Cardiac muscle cell (in vitro differentiated cells and primary cell): Measurements from ENCODE around the gene RNF186. TPM values are rescaled to one million over a fixed set of nuclear protein-coding genes. Genes with fewer than 3 reads are reported as not detected.

Experiments
- DNase-seq, 2 donors: peaks; one replicate each; pipeline versions ENCODE4 v3.0.0 to v3.0.0-alpha.2; 2010 to 2017; ENCODE audit warnings: low read depth in 1 of 2, low spot score in 1 of 2
- H3K27ac ChIP-seq: fragments of 200-600 bp; sonication (generic); 2 replicates; pipeline ENCODE4 v1.5.1; 2016
- H3K27me3 ChIP-seq: fragments of 200-600 bp; sonication (generic); 2 replicates; pipeline ENCODE4 v1.6.0; 2016; ENCODE audit warnings: control low read depth
- H3K36me3 ChIP-seq: fragments of 200-600 bp; sonication (generic); 2 replicates; pipeline ENCODE4 v1.5.1; 2016; ENCODE audit warnings: control low read depth
- H3K4me1 ChIP-seq: fragments of 200-600 bp; sonication (generic); 2 replicates; pipeline ENCODE4 v1.8.1; 2017; ENCODE audit warnings: low read depth, mild to moderate bottlenecking, mixed run types
- H3K4me3 ChIP-seq: fragments of 200-600 bp; sonication (generic); 2 replicates; pipeline ENCODE4 v1.5.1; 2016; ENCODE audit warnings: mild to moderate bottlenecking
- H3K9me3 ChIP-seq: fragments of 200-600 bp; sonication (generic); 2 replicates; pipeline ENCODE4 v1.5.1; 2017; ENCODE audit warnings: low read depth, mild to moderate bottlenecking, control low read depth
- polyA plus RNA-seq: library from polyadenylated mRNA; unstranded; fragments of >200 nt; fragmentation: Nextera tagmentation; extraction: Ambion mirVana; gene quantifications from 2 replicates; pipeline ENCODE4 v1.2.1, GENCODE V29; 2016
- total RNA-seq: library from RNA; depleted of rRNA; stranded (reverse); fragments of >200 nt; gene quantifications from 2 replicates; pipeline ENCODE4 v1.2.3, GENCODE V29; 2016
- TF ChIP-seq, protein P1 (sequence below): IDR thresholded peaks from 2 replicates; pipeline ENCODE4 v1.5.1; 2012; ENCODE audit warnings: low read depth, mild to moderate bottlenecking, low read length

RNF186 gene
- total and polyA plus RNA-seq, 2 experiments from 2014 or later = not detected

DNA sequence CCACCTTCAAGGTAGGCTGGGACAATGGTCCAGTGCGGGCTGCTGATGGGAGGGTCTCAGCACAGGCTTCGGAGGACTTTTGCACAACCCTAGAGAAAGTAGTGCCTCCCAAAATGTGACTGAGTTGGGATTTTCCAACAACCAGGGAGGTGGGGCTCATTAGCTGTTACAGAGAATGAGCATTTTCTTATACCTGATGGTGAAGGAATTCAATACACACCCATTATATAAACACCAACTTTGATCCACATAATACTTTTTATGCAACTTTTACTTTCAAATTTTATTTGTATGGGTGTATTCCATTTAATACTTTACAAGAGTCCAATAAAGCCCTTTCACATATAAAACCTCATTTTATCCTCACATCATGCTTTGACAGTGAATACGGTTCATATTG is 31.3 kb upstream of the RNF186 start:
- no peaks in the 10 kb centered on the region for H3K27me3 ChIP-seq
- H3K4me1 ChIP-seq = no peaks in the 10 kb centered on the region
- no peaks in the 10 kb centered on the region for H3K9me3 ChIP-seq
- H3K27ac ChIP-seq = no peak overlapping the region
- no peak overlapping the region for H3K4me3 ChIP-seq
- DNase-seq = no peak
- TF ChIP-seq, protein P1, sequence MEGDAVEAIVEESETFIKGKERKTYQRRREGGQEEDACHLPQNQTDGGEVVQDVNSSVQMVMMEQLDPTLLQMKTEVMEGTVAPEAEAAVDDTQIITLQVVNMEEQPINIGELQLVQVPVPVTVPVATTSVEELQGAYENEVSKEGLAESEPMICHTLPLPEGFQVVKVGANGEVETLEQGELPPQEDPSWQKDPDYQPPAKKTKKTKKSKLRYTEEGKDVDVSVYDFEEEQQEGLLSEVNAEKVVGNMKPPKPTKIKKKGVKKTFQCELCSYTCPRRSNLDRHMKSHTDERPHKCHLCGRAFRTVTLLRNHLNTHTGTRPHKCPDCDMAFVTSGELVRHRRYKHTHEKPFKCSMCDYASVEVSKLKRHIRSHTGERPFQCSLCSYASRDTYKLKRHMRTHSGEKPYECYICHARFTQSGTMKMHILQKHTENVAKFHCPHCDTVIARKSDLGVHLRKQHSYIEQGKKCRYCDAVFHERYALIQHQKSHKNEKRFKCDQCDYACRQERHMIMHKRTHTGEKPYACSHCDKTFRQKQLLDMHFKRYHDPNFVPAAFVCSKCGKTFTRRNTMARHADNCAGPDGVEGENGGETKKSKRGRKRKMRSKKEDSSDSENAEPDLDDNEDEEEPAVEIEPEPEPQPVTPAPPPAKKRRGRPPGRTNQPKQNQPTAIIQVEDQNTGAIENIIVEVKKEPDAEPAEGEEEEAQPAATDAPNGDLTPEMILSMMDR = no peak
- no peaks in the 10 kb centered on the region for H3K36me3 ChIP-seq

DNA sequence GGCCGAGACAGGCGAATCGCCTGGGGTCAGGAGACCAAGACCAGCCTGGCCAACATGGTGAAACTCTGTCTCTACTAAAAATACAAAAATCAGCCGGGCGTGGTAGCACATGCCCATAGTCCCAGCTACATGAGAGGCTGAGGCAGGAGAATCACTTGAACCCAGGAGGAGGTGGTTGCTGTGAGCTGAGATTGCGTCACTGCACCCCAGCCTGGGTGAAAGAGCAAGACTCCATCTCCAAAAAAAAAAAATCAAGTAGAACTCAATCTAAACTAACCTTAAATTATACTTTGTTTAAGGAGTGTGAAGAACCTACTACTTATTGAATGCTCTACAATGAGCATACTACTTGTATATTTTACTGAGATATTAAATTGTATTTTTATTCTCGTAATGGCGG is 30.5 kb upstream of the RNF186 start:
- Histone ChIP-seq H3K4me3 (no peak overlapping the region), H3K27ac (no peak overlapping the region), H3K36me3 (no peaks in the 10 kb centered on the region), H3K9me3 (no peaks in the 10 kb centered on the region), H3K4me1 (no peaks in the 10 kb centered on the region), H3K27me3 (no peaks in the 10 kb centered on the region)
- no peak for DNase-seq
- TF ChIP-seq, protein P1 = no peak

DNA sequence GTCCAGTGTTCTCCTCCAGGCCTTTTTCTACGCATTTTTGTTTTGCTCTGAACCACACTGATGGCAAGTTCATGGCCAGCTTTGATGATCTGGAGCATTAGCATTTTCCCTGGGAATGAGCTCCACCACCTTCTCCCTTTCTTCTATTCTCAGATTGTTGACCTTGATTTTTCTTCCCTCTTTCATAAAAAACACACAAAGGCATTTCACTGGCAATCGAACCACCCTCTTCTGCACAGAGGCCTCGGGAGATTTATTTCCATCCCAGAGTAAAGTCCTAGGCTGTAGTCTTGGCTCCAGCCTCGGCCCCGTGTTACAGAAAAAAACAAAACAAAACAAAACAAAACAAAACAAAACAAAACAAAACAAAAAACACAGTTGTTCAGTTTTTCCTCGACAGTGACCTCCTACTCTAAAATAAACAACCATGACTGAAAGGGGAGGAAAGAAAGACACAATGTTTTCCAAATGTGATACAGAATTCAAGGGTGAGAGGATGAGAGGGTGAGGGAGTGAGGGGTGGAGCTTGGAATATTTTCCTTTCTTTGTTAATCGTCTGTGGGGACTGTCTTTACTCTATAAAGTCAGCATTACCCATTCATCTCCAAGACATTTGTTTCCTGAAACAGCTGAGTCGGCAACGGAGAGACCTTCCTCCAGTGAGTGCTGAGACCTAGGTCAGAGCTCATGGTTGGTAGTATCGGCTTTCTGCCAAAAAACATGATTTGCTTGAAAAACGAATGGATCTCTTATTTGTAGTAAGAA is 29.8 kb upstream of the RNF186 start:
- Histone ChIP-seq H3K4me3 (no peak overlapping the region), H3K27me3 (peaks cover 2% of the 10 kb centered on the region), H3K9me3 (no peaks in the 10 kb centered on the region), H3K4me1 (no peaks in the 10 kb centered on the region), H3K27ac (no peak overlapping the region), H3K36me3 (no peaks in the 10 kb centered on the region)
- DNase-seq = no peak
- TF ChIP-seq, protein P1 = no peak

DNA sequence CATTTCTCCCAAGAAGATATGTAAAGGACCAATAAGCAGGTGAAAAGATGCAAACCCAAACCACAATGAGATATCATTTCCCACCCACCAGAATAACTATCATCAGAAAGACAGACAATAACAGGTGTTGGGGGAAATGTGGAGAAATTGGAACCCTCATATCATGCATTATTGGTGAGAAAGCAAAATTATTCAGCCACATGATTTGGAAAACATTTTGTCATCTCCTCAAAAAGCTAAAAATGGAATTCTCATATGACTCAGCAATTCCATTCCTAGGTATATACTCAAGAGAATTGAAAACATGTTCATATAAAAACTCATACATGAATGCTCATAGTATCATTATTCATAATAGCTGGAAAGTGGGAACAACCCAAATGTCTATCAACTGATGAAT is 25.1 kb upstream of the RNF186 start:
- TF ChIP-seq, protein P1 = no peak
- Histone ChIP-seq H3K4me3 (no peak overlapping the region), H3K27ac (no peak overlapping the region), H3K4me1 (no peaks in the 10 kb centered on the region), H3K27me3 (peaks cover 3% of the 10 kb centered on the region), H3K36me3 (no peaks in the 10 kb centered on the region), H3K9me3 (no peaks in the 10 kb centered on the region)
- DNase-seq = no peak

DNA sequence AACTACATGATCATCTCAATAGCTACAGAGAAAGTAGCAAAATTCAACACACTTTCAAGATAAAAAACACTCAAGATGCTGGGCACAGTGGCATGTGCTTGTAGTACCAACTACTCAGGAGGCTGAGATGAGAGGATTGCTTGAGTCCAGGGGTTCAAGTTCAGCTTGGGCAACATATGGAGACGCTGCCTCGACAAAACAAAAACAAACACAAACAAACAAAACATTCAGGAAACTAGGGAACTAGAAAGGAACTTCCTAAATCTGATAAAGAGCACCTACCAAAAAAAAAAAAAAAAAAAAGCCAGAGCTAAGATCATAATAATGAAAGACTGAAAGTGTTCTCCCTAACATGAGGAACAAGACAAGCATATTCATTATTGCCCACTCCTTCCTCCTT is 22.8 kb upstream of the RNF186 start:
- DNase-seq = no peak
- H3K36me3 ChIP-seq = no peaks in the 10 kb centered on the region
- H3K27me3 ChIP-seq = peaks cover 3% of the 10 kb centered on the region
- no peaks in the 10 kb centered on the region for H3K4me1 ChIP-seq
- no peak overlapping the region for H3K4me3 ChIP-seq
- no peak overlapping the region for H3K27ac ChIP-seq
- H3K9me3 ChIP-seq = no peaks in the 10 kb centered on the region
- TF ChIP-seq, protein P1 = no peak
